Islet precursor cell (in vitro differentiated cells): ENCODE data around the gene ATG5.

Experiments used
- DNase-seq: peaks from one replicate; pipeline ENCODE4 v3.0.0-alpha.2; 2018

ATG5 gene

DNA sequence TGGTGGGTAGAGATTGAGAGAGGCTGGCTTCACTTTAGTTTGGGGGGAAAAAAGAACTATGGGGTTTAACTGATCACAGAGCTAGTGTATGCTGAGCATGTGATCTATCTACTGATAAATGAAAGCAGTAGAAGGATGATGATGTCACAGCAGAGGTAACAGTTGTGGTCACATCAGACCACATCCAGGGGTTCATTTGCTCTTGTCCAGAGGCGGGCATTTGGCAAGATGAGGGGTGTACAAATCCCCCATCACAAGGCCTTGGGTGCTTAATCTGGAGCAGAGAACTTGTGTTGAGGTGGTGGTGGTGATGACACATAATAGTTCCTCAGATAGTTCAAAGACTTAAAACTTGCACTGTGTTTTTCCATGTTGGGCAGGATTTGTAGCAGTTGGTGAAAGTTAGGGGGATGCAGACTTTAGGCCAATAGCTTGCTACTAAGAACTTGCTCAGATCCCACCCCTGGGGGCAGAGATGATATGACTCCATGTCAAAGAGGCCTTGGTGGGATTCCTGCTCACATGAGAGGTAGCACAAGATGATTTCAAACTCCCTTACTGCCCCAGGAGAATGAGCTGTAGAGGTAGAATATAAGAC is 176.0 kb downstream of the ATG5 start:
- no peak for DNase-seq

DNA sequence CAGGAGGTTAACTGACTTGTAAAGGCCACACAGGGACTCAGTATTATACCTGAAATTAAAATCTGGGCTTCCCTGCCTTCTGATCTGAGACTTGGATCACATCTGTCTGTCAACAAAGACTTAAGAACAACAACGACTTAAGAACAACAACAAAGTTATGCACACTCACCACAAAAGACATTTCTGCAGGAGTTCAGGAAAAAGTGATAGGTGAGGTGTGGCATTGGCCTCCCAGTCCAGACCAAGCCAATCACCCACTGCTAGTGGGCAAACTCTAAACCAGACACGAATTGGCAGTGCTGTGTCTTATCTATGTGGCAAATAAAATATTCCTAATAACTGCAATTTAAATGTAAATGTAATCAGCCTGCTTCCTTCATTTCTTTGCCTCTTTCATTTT is 178.1 kb downstream of the ATG5 start:
- no peak for DNase-seq

DNA sequence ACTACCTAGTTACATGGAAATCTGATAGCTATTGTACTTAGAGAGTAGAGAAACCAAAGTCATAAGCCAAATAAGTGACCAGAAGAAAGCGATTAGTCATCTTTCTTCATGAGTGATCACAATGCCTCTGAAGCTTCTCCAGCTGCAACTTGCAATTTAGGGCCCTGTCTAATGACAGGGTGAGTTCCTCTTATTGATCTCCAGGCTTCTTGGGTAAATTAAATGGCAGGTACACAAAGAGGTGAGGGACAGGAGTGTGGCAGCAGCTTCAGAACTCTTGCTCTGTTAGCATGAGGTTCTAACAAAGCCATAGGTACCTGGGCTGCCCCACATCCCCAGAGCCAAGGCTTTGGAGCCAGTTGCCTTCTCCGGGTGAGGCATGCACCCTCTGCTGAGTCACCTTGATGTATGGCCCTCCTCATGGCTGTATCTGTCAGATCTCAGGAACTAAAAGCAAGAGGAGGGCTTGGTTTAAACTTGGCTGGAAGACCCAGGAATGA is 178.7 kb downstream of the ATG5 start:
- no peak for DNase-seq

DNA sequence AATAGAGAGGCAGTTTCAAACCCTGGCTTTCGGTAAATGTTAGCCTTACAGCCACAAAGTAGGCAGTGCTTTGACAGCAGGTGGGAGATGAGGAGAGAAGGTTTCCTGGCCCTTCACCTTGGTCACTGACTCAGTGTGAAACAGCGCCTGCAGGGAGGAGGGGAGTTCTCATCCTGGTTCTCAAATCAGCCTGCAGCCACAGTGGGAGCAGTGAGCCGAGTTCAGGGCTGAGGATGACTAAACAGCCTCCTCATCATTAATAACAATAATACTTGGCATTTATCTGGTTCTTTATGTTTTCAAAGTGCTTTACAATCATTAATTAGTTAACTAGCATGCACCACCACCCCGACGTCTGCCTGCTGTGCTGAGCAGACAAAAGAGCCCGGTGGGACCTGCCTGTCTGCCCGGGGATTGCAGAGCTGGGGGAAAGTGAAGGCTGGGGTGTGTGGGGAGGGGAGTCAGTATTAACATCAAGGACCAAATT is 179.8 kb downstream of the ATG5 start:
- peak; percentile 64 for DNase-seq

DNA sequence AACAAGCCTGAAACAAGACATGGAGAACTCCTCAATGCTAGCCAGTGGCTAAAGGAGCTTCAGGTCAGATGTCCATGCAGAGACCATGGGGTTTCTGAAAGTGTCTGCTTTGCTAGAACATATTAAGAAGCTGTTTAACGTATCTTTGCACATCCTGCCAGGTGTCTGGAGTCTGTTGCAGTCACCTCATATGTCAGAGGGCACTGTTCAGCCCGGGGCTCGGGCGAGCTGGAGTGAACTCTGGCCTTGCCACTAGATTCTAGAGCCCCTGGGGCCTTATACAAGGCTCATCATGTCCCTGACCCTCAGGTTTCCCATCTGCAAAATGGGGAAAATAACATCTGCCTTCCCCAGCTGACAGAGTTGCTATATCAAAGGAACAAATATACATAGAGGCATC is 180.4 kb downstream of the ATG5 start:
- DNase-seq, result no peak

DNA sequence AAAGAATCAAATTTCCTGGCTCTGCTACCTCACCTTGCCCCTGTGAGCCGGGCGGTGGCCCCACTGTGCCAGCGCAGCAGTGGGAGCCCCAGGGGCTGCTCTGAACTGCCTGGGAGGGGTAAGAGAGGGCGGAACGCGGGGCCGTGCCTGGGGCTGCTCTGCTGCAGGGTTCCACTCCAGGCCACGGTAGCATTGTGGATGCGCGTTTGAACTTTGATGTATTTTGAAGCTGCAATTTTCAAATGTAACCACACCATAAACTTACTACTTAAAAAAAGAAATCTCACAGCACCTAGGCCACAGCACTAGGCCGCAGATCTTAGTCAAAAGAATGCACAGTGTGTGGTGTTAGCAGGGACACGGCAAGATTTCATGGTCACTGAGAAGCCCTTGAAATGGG is 181.9 kb downstream of the ATG5 start:
- no peak for DNase-seq

DNA sequence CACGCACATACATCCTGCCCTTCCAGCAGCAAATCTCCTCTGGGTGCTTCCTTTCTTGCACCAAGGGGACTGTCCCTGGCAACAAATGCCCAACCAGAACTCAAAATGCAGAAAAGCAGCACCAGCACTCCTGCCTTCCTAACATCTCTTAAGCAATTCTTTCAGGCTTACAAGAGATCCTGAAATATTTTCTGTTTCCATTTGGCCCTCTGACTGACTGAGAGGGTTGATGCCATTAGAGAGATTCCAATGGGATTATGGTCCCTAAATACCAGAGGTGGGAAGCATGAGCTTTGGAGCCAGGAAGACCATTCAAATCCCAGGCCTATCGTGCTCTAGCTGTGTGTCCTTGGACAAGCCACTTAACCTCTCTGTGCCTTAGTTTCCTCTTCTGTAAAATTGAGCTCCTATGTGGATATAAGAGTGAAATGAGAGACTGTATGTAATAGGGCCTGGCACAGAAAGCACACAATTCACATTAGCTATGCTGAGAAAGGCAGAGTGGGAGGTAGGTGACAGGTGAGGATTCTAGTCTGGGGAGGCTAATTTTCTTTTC is 182.6 kb downstream of the ATG5 start:
- DNase-seq, result no peak

DNA sequence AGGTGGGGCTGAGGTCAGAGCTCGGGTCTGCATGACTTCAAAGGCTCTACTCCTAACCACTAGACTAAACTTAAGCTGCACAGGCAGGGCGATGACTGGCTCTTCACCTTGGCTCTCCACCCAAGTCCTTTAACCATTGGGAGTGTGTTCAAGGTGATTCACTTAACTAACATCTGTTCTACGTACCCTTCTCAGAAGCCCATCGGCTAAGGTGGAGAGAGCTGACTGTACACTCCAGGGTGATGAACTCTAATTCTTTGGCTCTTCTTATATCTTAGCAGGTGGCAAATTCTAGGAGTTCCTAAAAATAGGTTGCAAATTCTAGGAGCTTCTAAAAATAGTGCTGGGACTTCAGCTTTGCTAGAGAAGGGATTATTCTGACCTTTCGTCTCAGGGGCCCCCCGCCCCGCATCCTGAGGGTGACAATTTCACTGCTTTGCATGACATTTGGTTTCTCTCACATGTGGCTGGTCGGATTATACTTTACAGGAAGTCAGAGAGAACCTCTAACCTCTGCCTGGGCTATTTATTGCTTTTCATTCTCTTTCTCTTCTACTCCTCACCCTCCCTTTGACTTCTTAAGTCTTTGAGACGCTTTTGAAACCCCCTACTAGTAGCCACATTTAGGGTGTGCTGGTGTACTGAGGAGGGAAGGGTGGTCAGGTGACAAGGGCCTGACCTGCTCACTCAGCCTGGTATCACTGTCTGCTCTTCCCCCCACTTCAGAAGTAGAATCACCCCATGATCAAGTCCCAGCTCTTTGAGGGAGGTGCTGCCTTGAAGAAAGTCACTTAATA is 183.9 kb downstream of the ATG5 start:
- no peak for DNase-seq

DNA sequence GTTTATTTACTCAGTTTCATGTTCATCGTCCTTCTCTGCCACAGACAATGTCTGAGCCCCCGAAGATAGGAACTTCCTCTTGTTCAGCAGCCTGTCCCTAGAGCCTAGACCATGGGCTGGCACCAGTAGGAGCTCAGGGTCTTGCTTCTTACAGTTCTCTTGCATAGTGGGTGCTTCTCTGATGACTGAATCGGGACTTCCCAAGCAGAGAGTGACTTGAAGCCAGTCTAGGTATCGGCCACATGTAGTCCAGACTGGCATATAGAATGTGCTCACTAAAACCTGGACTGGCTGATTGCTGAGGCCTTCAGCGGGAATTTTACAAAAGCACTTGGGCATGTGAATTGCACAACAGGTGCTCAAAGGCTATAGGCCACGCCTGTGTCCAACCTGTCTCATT is 187.4 kb downstream of the ATG5 start:
- no peak for DNase-seq

DNA sequence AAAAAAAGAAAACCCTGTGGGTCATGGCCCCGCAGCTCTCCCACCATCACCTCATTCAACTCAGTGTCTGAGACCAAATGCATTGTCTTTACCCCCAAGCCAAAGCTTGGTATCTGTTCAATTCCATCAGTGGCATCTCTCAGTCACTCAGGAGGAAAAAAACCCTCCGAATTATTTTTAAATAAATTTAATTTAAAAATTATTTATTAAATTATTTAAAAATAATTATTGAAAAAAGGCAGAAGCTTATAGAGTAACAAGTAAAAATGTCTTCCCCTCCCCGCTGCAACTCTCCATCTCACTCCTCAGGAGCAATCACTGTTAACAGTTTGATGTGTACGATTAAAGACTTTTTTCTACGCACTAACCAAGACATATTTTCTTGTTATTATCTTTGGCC is 188.7 kb downstream of the ATG5 start:
- DNase-seq, result no peak

DNA sequence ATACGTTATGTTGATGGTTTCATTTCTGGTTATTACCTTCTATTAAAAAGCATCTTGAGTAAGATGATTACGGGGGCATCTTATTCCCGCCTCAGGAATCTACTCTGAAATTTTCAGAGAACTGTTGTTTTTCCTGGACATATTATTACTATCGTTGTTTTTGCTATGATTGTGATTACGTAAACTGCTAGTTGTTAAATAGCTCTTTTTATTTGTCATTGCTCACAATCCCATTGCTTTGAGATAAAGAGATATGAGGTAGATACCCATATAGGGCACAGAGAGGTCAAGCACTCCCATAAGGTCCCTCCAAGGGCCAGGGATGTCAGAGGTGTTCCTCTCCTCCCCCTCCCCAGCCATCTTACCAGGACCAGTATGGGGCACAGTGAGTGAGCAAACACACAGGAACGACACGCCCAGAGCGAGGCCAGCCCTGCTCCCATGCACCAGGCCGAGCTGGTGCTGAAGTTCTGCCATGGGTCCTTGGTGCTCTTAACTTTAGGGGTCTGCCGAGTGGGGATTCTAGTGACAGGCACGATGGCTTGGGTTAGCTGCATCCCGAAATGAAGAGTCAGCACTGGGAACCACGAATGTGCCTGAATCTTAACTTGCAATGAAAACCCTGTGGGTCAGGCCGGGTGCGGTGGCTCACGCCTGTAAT is 189.5 kb downstream of the ATG5 start:
- no peak for DNase-seq

DNA sequence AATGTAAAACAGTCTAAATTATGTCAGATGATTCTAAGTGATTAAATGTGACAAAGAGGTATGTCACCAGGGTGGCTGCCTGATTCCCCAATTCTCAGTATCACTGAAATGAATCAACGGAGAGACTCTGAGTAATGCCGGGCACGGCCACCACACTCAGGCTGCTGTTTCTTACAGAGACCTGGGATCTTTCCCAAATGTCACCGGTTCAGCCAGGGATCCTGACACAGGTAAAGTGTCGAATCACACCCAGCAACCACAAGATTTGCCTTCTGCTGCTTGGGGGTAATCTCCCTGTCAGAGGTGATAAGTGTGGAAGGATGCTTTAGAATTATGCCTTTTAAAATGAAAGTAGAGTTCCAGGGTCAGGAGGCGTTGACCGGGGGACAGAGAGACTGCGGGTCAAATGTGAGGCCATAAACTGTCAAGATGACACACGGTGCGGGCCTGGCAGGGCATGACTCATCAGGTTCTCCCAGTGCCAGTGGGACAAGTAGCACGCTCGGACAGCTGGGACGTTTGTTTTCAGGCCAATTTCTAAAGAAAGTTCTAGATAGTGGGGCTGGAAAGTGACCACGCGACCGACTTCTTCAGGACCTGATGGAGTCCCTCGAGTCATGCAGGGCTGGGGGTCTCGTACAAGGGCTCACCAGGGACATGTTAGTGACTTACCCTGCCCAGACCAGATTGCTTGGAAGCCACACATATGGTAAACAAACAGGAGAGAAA is 190.5 kb downstream of the ATG5 start:
- peak; percentile 85 for DNase-seq
